GM10266 (cell line): ENCODE measurements around the gene TUSC2.

Experiments used
- DNase-seq: peaks from one replicate; pipeline ENCODE4 v3.0.0; 2012; ENCODE audit errors: extremely low spot score
- TF ChIP-seq, protein P1 (sequence below): IDR thresholded peaks from 2 replicates; pipeline ENCODE4 v1.5.1; 2012; ENCODE audit warnings: mild to moderate bottlenecking, low read depth; ENCODE audit not compliant: control insufficient read depth, insufficient read depth; ENCODE audit errors: missing control alignments

Gene TUSC2

DNA sequence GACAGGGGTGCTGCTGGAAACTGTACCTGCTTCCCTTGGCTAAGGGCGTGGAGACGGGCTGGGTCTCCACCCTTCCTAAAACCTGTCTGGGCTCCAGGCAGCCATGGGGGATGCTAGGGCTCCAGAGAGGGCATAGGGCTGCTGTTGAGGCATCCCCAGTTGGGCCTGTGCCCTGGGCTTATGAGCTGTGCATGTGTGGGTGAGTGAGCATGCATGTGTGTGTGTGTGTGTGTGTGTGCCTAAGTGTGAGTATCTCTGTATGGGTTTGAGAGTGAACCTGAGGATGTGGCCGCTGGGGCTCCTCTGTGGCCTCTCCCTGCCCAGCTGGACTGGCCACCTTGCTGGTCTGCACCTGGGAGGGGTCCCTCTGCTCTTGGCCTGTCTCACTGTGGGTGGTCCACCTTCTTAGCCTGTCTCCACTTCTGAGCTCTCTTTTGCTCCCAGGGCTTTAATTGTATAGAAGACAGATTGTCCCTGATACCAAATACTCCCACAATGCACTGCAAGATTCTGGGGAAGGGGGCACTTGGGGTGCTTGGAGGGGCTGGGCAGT lies 43.2 kb upstream of the TUSC2 start:
- DNase-seq = no peak
- TF ChIP-seq, protein P1, sequence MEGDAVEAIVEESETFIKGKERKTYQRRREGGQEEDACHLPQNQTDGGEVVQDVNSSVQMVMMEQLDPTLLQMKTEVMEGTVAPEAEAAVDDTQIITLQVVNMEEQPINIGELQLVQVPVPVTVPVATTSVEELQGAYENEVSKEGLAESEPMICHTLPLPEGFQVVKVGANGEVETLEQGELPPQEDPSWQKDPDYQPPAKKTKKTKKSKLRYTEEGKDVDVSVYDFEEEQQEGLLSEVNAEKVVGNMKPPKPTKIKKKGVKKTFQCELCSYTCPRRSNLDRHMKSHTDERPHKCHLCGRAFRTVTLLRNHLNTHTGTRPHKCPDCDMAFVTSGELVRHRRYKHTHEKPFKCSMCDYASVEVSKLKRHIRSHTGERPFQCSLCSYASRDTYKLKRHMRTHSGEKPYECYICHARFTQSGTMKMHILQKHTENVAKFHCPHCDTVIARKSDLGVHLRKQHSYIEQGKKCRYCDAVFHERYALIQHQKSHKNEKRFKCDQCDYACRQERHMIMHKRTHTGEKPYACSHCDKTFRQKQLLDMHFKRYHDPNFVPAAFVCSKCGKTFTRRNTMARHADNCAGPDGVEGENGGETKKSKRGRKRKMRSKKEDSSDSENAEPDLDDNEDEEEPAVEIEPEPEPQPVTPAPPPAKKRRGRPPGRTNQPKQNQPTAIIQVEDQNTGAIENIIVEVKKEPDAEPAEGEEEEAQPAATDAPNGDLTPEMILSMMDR = no peak

DNA sequence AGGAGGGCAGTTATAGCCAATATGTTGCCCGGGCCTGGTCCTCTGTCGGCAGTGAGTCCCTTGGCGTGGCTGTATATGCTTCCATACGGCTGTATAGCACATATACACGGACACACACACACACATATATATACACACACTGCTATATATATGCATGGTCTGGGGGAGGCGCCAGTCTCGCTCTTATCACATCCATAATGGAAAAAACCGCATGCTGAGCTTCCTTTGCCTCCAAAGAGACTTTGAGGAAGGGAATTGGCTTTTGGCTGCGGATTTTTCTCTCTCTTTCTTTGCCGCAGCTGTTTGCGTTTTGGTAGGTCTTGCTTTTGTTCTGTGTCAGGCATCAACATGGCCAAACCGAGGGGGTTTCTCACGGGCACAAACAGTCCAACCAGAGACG lies 42.6 kb upstream of the TUSC2 start:
- DNase-seq = no peak
- TF ChIP-seq, protein P1 = no peak

DNA sequence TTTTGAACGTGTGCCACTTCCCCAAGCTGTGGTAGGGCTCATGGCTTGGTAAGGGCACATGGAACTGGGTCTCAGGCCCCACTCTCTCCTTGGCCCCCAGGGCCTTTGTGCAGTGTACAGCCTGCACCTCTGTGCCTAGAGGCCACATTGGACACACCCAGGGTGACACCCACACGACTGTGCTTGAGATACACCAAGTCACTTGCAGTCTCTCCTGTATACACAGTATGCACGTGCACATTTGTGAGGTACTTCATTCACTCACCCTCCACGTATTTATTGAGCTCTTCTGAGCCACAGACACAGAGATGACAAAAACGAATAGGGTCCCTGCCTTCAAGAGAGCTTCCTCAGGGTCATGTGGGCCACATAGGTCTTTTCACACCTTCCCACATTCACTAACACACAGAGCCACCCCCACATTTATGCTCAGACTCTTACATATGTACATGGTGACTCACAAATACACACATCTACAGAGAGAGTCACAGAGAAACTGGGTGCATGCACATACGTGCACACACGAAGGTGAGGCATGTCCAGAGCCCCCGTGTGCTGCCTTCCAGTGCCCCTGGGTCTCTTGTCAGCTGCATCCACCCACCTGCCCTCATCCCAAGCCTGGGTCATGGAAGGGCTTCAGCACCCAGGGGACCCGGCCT lies 41.1 kb upstream of the TUSC2 start:
- TF ChIP-seq, protein P1 = no peak
- DNase-seq = no peak

DNA sequence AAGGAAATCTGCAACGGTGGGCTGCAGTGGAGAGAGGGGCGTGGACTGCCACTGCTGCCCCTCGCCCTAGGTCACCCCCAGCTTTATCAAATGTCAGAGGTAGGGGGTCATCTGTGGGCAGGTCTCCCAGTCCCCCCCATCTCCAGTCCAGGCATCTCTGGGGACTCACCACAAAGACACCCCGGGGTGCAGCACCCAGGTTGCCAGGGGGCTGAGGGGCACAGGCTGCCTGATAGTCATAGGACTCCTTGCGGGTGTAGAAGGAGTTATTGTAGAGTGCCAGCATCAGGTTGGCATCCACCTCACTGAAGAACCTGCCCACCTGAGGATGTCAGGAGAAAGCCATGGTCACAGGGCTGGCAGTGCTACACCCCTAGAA lies 37.8 kb upstream of the TUSC2 start:
- TF ChIP-seq, protein P1 = no peak
- DNase-seq = no peak

DNA sequence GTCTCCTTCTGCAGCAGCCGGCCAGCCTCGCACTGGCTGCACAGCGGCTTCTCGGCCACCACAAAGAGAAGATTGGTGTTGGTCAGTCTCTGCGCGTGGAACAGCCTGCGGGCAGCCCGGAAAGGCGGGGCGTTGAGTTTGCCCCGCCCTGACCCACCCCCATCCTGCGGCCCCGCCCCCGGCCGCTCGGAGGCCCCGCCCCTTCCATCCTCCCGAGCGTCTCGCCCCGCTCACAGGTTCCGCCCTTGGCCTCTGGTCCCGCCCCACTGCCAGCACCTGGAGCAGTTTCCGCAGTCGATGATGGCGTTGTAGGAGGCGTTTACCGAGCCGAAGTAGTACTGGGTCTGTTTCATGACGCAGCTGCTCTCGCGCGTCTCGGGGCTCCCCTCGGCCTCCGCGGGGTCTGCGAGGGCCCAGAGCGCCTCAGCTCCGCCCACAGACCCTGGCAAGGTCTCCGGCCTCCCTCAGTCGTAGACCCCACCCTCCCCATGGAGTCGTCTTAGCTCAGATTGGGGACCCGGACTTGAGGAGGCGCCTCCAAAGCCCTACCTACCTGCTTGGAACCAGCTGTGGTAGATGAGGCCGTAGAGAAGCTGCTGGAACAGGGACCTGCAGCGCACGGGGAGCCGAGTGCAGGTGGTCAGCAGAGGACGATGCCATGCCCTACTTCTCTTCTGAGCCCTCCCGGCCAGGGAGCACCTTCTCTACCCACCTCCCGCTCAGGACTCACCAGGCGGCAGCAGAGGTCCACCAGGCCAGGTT lies 37.2 kb upstream of the TUSC2 start:
- TF ChIP-seq, protein P1 = peak; percentile 2
- DNase-seq = peak; percentile 96

DNA sequence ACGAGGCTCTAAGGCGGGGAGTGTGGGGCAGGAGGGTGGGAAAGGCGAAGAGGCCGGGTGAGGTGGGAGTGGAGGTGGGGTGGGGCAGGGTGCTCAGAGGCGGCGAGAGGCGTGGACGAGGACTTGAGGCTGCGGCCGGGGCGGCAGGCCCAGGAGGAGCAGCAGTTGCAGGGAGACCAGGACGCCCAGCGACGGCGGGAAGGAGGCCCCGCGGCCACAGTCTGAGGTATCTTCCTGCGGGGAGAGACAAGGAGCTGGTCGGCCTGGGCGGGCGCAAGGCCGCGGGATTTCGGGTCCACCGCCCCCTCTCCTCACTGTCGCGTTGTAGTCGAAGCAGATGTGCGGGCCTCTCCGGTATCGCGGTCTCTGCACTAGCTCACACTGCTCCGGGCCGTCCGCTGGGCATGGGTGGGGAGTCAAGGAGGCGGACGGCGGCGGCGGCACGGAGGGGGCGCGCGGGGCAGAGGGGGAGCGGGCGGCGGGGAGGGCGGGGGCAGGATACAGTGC lies 36.6 kb upstream of the TUSC2 start:
- DNase-seq = no peak
- TF ChIP-seq, protein P1 = no peak

DNA sequence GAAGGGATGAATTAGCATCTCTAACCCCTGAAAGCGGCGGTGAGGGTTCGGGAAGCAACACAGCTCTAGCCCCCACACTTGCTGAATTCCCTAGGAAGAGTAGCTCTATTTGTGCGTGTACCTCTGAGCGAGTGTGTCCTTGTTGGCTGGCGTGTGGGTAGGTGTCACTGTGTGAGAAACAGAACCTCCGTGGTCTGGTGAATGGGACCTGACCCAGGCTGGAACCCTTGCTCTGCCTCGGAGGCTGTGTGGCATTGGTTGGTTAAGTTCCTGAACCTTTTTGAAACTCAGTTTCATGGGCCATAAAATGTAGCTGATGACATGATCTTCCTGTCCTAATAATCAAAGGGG lies 31.7 kb upstream of the TUSC2 start:
- no peak for DNase-seq
- TF ChIP-seq, protein P1 = no peak
